Esophagus mucosa (tissue), 1 donor: ENCODE measurements around the gene CALCB. TPM values are rescaled to one million over a fixed set of nuclear protein-coding genes. Genes with fewer than 3 reads are reported as not detected.

ENCODE experiments used
- ATAC-seq: fragments of 200-7000 bp; cut with Tn5 transposase; one replicate; pipeline ENCODE4 v1.9.1; 2020
- total RNA-seq: library from RNA; stranded (reverse); gene quantifications from one replicate; pipeline ENCODE4 v1.2.4, GENCODE V29; 2023
- donor health status: DM: yes; HTN: yes; CAD: no.

The CALCB gene
- total RNA-seq, 1 donor from 2014 or later = not detected

DNA sequence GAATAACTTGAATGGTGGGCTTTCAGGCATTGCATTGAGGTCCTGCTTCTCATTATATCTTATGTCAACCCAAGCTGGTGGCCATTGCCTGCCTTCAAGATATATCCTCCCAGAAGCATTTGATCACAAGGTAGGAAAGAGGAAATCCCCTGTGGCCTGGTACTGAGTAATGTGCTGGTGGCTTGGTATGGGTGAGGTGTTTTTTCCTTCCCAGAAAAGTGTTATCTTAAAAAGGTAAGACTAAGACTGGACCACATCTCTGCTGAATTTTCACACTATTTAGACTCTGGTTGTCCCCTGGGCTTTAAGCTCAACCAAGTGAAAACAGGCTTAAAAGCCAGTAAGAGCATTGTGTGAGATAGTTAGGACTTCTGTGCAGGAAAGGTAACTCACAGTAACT lies 45.0 kb downstream of the CALCB start:
- ATAC-seq = no peak

- ATAC-seq = no peak
These were observed 46.0 kb downstream of the CALCB start for GRCh38 chr11:15119352-15119751.

DNA sequence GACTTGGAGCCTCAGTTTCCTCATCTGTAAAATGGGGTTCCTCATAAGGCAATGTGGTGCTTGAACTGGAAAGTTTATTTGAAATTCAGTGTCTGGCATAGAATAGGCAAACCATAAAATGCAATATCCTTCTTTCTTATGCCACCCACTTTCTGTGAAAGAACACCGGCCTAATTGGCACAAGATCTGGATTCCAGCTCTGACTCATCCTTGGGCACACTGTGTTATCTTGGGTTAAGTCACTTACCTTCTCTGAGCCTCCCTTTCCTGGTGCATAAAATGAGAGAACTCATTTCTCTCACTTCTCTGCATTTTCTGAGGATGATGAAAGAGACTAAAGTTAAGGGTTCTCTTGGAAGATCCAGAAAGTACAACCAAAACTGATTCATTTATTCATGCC lies 46.4 kb downstream of the CALCB start:
- no peak for ATAC-seq

- no peak for ATAC-seq
These were observed 50.5 kb downstream of the CALCB start for GRCh38 chr11:15123849-15124248.

- ATAC-seq = no peak
These were observed 51.1 kb downstream of the CALCB start for GRCh38 chr11:15124528-15124927.

DNA sequence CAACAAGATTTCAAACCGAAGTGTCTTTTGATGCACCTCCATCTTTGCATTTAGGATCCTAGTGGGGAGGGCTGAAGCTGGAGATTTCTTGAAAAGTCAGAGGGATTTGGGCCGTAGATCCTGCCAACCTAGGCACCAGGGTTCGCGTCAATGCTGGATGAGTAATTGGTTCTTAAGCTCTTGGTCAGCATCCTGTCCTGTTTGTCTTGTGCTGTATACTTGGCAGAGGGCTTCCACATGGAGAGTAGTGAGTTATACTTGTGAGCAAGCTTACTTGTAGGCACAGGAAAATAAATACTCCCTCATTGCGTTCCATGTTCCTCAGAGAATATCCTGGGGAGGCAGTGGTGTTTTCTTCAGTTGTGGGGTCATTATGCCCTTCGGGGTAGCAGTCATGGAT lies 53.9 kb downstream of the CALCB start:
- no peak for ATAC-seq

Other genes with a start within 250 kb of the CALCB start
- 14.4 TPM for gene CYP2R1, start 181.4 kb upstream of the CALCB start, total RNA-seq
- gene CALCA, start 101.2 kb upstream of the CALCB start, total RNA-seq = not detected
- gene INSC, start 41.3 kb downstream of the CALCB start, total RNA-seq = 0.12 TPM